IMR-90 (cell line): Measurements from ENCODE around the gene LILRA2. TPM values are rescaled to one million over a fixed set of nuclear protein-coding genes. Genes with fewer than 3 reads are reported as not detected.

Experiments
- ATAC-seq: fragments of 200-7000 bp; cut with Tn5 transposase; 2 replicates; pipeline ENCODE4 v1.9.1; 2020; ENCODE audit warnings: low read depth, mild to moderate bottlenecking, moderate library complexity
- BruUV-seq: library from RNA; stranded (reverse); fragments of 400-500 nt; replicated peaks from 2 replicates; lab custom pipeline; 2021; lab: Mats Ljungman, UMichigan
- CTCF ChIA-PET: fragments of 300-600 bp; formaldehyde crosslinking; extraction: SDS; loops from one replicate; lab custom pipeline; 2021; ENCODE audit warnings: antibody characterized with exemption; lab: Yijun Ruan, JAX
- POLR2A ChIA-PET: fragments of 300-600 bp; sonication (Branson Sonifier 250); formaldehyde crosslinking; loops from one replicate; lab custom pipeline; 2022; ENCODE audit warnings: antibody characterized with exemption; ENCODE audit not compliant: unreplicated experiment; lab: Charles Lee
- DNase-seq: peaks from one replicate; pipeline ENCODE4 v3.0.0; 2013
- H2AFZ ChIP-seq: replicated peaks from 2 replicates; pipeline ENCODE3; 2013; ENCODE audit warnings: low read length, mild to moderate bottlenecking; ENCODE audit not compliant: poor library complexity
- H2AK5ac ChIP-seq: 2 replicates; pipeline ENCODE4 v1.6.1; 2013; ENCODE audit warnings: low read depth, low read length, inconsistent platforms
- H2AK9ac ChIP-seq: replicated peaks from 2 replicates; pipeline ENCODE3; 2013; ENCODE audit warnings: mild to moderate bottlenecking, low read depth, low read length, moderate library complexity; ENCODE audit not compliant: poor library complexity
- H2BK120ac ChIP-seq: 2 replicates; pipeline ENCODE4 v1.6.1; 2013; ENCODE audit warnings: low read depth, low read length, inconsistent platforms
- H2BK15ac ChIP-seq: 3 replicates; pipeline ENCODE4 v1.6.1; 2013; ENCODE audit warnings: low read depth, low read length, inconsistent platforms
- H2BK20ac ChIP-seq: 2 replicates; pipeline ENCODE4 v1.6.1; 2013; ENCODE audit warnings: low read depth, mild to moderate bottlenecking, inconsistent platforms, low read length, moderate library complexity
- H2BK5ac ChIP-seq: 2 replicates; pipeline ENCODE4 v1.6.1; 2013; ENCODE audit warnings: mild to moderate bottlenecking, low read depth, low read length, inconsistent platforms; ENCODE audit not compliant: poor library complexity, severe bottlenecking
- H3K14ac ChIP-seq: replicated peaks from 2 replicates; pipeline ENCODE4 v1.6.1; 2013; ENCODE audit warnings: low read depth, low read length, inconsistent platforms
- H3K18ac ChIP-seq: 2 replicates; pipeline ENCODE4 v1.6.1; 2013; ENCODE audit warnings: low read depth, low read length, control low read depth
- H3K23ac ChIP-seq: 2 replicates; pipeline ENCODE4 v1.6.1; 2013; ENCODE audit warnings: low read depth, low read length, inconsistent platforms
- H3K27ac ChIP-seq: 2 replicates; pipeline ENCODE4 v1.5.1; 2013; ENCODE audit warnings: mild to moderate bottlenecking, control low read depth, low read length; ENCODE audit not compliant: insufficient read depth
- H3K27me3 ChIP-seq: 2 replicates; pipeline ENCODE4 v1.6.1; 2013; ENCODE audit warnings: low read length; ENCODE audit not compliant: control insufficient read depth, insufficient read depth
- H3K36me3 ChIP-seq: 2 replicates; pipeline ENCODE4 v1.6.1; 2013; ENCODE audit warnings: low read length, mixed read lengths; ENCODE audit not compliant: control insufficient read depth, insufficient read depth
- H3K4ac ChIP-seq: 2 replicates; pipeline ENCODE4 v1.6.1; 2013; ENCODE audit warnings: low read depth, low read length, inconsistent platforms
- H3K4me1 ChIP-seq: 2 replicates; pipeline ENCODE4 v1.6.1; 2013; ENCODE audit warnings: low read length, mixed read lengths; ENCODE audit not compliant: control insufficient read depth, insufficient read depth
- H3K4me2 ChIP-seq: 2 replicates; pipeline ENCODE4 v1.6.1; 2013; ENCODE audit warnings: low read depth, mild to moderate bottlenecking, control low read depth, low read length, moderate library complexity
- H3K4me3 ChIP-seq: 2 replicates; pipeline ENCODE4 v1.5.1; 2013; ENCODE audit warnings: low read depth, mild to moderate bottlenecking, control low read depth, low read length, moderate library complexity; ENCODE audit not compliant: insufficient read depth
- H3K56ac ChIP-seq: 2 replicates; pipeline ENCODE4 v1.6.1; 2013; ENCODE audit warnings: low read length, inconsistent platforms; ENCODE audit not compliant: insufficient read depth; ENCODE audit errors: extremely low read depth
- H3K79me1 ChIP-seq, 2 experiments: 2 replicates each; pipeline ENCODE4 v1.6.1; 2013; ENCODE audit warnings: low read length in 2 of 2, inconsistent platforms in 1 of 2, low read depth in 1 of 2
- H3K9ac ChIP-seq: 2 replicates; pipeline ENCODE4 v1.6.1; 2013; ENCODE audit warnings: low read depth, low read length, control low read depth
- H3K9me1 ChIP-seq: 2 replicates; pipeline ENCODE4 v1.6.1; 2013; ENCODE audit warnings: low read length, inconsistent platforms; ENCODE audit not compliant: insufficient read depth
- H3K9me3 ChIP-seq: 2 replicates; pipeline ENCODE4 v1.6.1; 2013; ENCODE audit warnings: low read length; ENCODE audit not compliant: control insufficient read depth, insufficient read depth
- H4K20me1 ChIP-seq: 2 replicates; pipeline ENCODE4 v1.6.1; 2013; ENCODE audit warnings: low read length, inconsistent platforms; ENCODE audit not compliant: insufficient read depth
- H4K5ac ChIP-seq: 2 replicates; pipeline ENCODE4 v1.6.1; 2013; ENCODE audit warnings: mild to moderate bottlenecking, low read depth, low read length, control low read depth
- H4K8ac ChIP-seq, 2 experiments: 2 replicates each; pipeline ENCODE4 v1.6.1; 2013; ENCODE audit warnings: low read depth in 2 of 2, low read length in 2 of 2, control low read depth in 1 of 2, inconsistent platforms in 1 of 2
- H4K91ac ChIP-seq: 2 replicates; pipeline ENCODE4 v1.6.1; 2013; ENCODE audit warnings: low read depth, low read length, inconsistent platforms; ENCODE audit not compliant: insufficient read depth
- RCOR1 ChIP-seq: IDR thresholded peaks from 2 replicates; pipeline ENCODE4 v1.6.1; 2012; ENCODE audit warnings: mild to moderate bottlenecking, low read length, improper control_type of control experiment; ENCODE audit not compliant: insufficient replicate concordance
- WGBS, 2 experiments: methylation state at CpG; one replicate each; pipeline versions ENCODE4 v1.1.5 to v1.1.7; 2013; ENCODE audit warnings: missing lambda C conversion rate in 2 of 2; ENCODE audit not compliant: insufficient read length in 1 of 2; ENCODE audit errors: extremely low coverage in 2 of 2; 5-methylcytosine and 5-hydroxymethylcytosine counted together
- dilution Hi-C: fragments of 300-500 bp; cut with HindIII; formaldehyde crosslinking; loops from one replicate; pipeline ENCODE4 v1.14.3; 2018; ENCODE audit warnings: low sequenced_read_pairs; ENCODE audit not compliant: unreplicated experiment
- in situ Hi-C: fragments of 300-500 bp; cut with MboI; formaldehyde crosslinking; loops from 3 replicates; pipeline ENCODE4 v1.14.3; 2019; ENCODE audit warnings: low sequenced_read_pairs, inconsistent platforms, mixed read lengths
- intact Hi-C: fragments of 100-400 bp; cut with micrococcal nuclease; formaldehyde crosslinking; loops from 2 replicates; pipeline ENCODE4 v1.10.0; 2022
- polyA plus RNA-seq, 3 experiments: library from polyadenylated mRNA; depleted of rRNA; stranded (reverse); fragments of >200 nt; gene quantifications; 2 replicates each; pipeline ENCODE4 v1.2.3, GENCODE V29; 2012; ENCODE audit warnings: low replicate concordance in 1 of 3
- total RNA-seq: library from RNA; depleted of rRNA; stranded (reverse); fragments of >200 nt; gene quantifications from 2 replicates; pipeline ENCODE4 v1.2.3, GENCODE V29; 2012

The LILRA2 gene
- total and polyA plus RNA-seq, 2 of the 4 experiments (the other 2 are of a cell fraction) = not detected

GRCh38 chr19:54530866-54531265 lies 42.7 kb upstream of the LILRA2 start:
- TF ChIP-seq RCOR1 = no peak
- ATAC-seq = no peak
- H2AFZ ChIP-seq = no peak overlapping the region

More at GRCh38 chr19:54530866-54531265, 42.7 kb upstream of the LILRA2 start:
- WGBS, 2 experiments = no CpG with 5 or more reads among the region's 5 CpGs
- dilution Hi-C loops (no loop called here), intact Hi-C loops (no loop called here), in situ Hi-C loops (no loop called here)
- H3K4me2 ChIP-seq = no peak overlapping the region
- H2BK15ac ChIP-seq = no peak overlapping the region
- no peaks in the 10 kb centered on the region for H3K4me1 ChIP-seq
- no peak overlapping the region for H3K56ac ChIP-seq
- no peak overlapping the region for H4K91ac ChIP-seq
- H3K9me1 ChIP-seq = no peaks in the 10 kb centered on the region
- H3K36me3 ChIP-seq = no peaks in the 10 kb centered on the region
- no peak overlapping the region for H3K9ac ChIP-seq
- no peak overlapping the region for H4K5ac ChIP-seq
- ChIA-PET POLR2A (no interaction called here), CTCF (no interaction called here)
- H4K8ac ChIP-seq = no peak overlapping the region
- no TSS peak for BruUV-seq
- no peak overlapping the region for H2BK20ac ChIP-seq
- H2AK5ac ChIP-seq = no peak overlapping the region
- no peak overlapping the region for H2BK5ac ChIP-seq
- no peak overlapping the region for H3K27ac ChIP-seq
- no peaks in the 10 kb centered on the region for H3K27me3 ChIP-seq
- H4K20me1 ChIP-seq = no peaks in the 10 kb centered on the region
- no peak overlapping the region for H2AK9ac ChIP-seq
- H2BK120ac ChIP-seq = no peak overlapping the region
- no peak overlapping the region for H3K23ac ChIP-seq
- no peak overlapping the region for H3K4me3 ChIP-seq
- peaks cover 21% of the 10 kb centered on the region for H3K9me3 ChIP-seq
- no peaks in the 10 kb centered on the region for H3K79me1 ChIP-seq
- no peak overlapping the region for H3K14ac ChIP-seq
- H3K18ac ChIP-seq = no peak overlapping the region
- no peak for DNase-seq
- H3K4ac ChIP-seq = no peak overlapping the region
